Measurements from ENCODE around the gene TUBB6. TPM values are rescaled to one million over a fixed set of nuclear protein-coding genes. Genes with fewer than 3 reads are reported as not detected.

Gene TUBB6
- total RNA-seq, 1 donor from 2014 or later: 301 TPM

GRCh38 chr18:12325726-12326245 lies 17.7 kb downstream of the TUBB6 start:
- TF ChIP-seq, protein P1, sequence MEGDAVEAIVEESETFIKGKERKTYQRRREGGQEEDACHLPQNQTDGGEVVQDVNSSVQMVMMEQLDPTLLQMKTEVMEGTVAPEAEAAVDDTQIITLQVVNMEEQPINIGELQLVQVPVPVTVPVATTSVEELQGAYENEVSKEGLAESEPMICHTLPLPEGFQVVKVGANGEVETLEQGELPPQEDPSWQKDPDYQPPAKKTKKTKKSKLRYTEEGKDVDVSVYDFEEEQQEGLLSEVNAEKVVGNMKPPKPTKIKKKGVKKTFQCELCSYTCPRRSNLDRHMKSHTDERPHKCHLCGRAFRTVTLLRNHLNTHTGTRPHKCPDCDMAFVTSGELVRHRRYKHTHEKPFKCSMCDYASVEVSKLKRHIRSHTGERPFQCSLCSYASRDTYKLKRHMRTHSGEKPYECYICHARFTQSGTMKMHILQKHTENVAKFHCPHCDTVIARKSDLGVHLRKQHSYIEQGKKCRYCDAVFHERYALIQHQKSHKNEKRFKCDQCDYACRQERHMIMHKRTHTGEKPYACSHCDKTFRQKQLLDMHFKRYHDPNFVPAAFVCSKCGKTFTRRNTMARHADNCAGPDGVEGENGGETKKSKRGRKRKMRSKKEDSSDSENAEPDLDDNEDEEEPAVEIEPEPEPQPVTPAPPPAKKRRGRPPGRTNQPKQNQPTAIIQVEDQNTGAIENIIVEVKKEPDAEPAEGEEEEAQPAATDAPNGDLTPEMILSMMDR (IDR thresholded peaks at IDR 0.05; ENCODE audit: unreplicated experiment): no peak
- DNase-seq (ENCODE audit: low spot score): no peak
- Mint-ChIP-seq H3K36me3 (ENCODE audit: low read depth, unreplicated experiment) (peaks cover 36% of the 10 kb centered on the region), H3K27me3 (ENCODE audit: unreplicated experiment) (peaks cover 7% of the 10 kb centered on the region), H3K9me3 (ENCODE audit: unreplicated experiment) (no peaks in the 10 kb centered on the region), H3K27ac (ENCODE audit: unreplicated experiment) (no peak overlapping the region), H3K4me1 (ENCODE audit: unreplicated experiment) (peaks cover 17% of the 10 kb centered on the region), H3K4me3 (ENCODE audit: unreplicated experiment) (peak overlapping the region; percentile 4)

- TF ChIP-seq, protein P1 (IDR thresholded peaks at IDR 0.05; ENCODE audit: unreplicated experiment): no peak
- Mint-ChIP-seq H3K27ac (ENCODE audit: unreplicated experiment) (peak overlapping the region; percentile 74), H3K9me3 (ENCODE audit: unreplicated experiment) (no peaks in the 10 kb centered on the region), H3K36me3 (ENCODE audit: low read depth, unreplicated experiment) (peaks cover 29% of the 10 kb centered on the region), H3K4me1 (ENCODE audit: unreplicated experiment) (peaks cover 10% of the 10 kb centered on the region), H3K4me3 (ENCODE audit: unreplicated experiment) (peak overlapping the region; percentile 37), H3K27me3 (ENCODE audit: unreplicated experiment) (peaks cover 7% of the 10 kb centered on the region)
- DNase-seq (ENCODE audit: low spot score): no peak
These were observed 18.8 kb downstream of the TUBB6 start for GRCh38 chr18:12326711-12327460.

DNA sequence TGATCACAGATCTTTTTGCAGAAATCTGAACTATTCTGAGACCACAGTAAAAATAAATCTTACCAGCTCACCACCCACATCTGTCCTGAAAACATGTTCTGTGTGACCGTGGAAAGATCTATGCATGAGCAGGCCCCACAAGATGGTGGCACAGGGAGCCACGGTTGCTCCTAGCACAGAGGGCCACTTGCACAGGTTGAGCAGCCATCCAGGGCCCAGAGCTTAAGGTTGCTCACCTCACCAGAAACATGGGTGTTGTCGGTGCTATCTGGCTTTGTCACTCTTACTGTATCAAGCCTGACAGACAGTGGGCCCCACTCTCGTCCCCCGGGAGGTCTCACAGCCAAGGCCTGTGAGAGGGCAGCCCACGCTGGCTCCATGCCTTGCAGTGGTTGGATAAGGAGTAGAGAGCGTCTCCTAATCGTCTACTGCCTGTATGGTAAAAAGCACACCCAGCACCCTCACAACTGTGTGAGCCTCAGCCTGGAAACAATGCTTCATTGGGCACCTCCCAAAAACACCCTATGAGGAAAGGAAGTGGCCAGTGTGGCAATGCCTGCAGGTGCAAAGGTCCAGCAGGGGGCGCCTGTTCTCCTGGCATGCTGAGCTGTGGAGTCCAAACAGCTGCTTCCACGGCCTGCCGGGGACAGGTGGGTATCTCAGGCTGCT lies 19.6 kb downstream of the TUBB6 start:
- Mint-ChIP-seq H3K36me3 (ENCODE audit: low read depth, unreplicated experiment) (peaks cover 29% of the 10 kb centered on the region), H3K9me3 (ENCODE audit: unreplicated experiment) (no peaks in the 10 kb centered on the region), H3K27ac (ENCODE audit: unreplicated experiment) (peak overlapping the region; percentile 74), H3K27me3 (ENCODE audit: unreplicated experiment) (peaks cover 7% of the 10 kb centered on the region), H3K4me1 (ENCODE audit: unreplicated experiment) (peaks cover 10% of the 10 kb centered on the region), H3K4me3 (ENCODE audit: unreplicated experiment) (peak overlapping the region; percentile 37)
- peak; percentile 93 for DNase-seq (ENCODE audit: low spot score)
- TF ChIP-seq, protein P1 (IDR thresholded peaks at IDR 0.05; ENCODE audit: unreplicated experiment): peak; percentile 90

- Mint-ChIP-seq H3K4me3 (ENCODE audit: unreplicated experiment) (no peak overlapping the region), H3K9me3 (ENCODE audit: unreplicated experiment) (no peaks in the 10 kb centered on the region), H3K27ac (ENCODE audit: unreplicated experiment) (peak overlapping the region; percentile 36), H3K4me1 (ENCODE audit: unreplicated experiment) (peaks cover 10% of the 10 kb centered on the region), H3K36me3 (ENCODE audit: low read depth, unreplicated experiment) (peaks cover 25% of the 10 kb centered on the region), H3K27me3 (ENCODE audit: unreplicated experiment) (peaks cover 9% of the 10 kb centered on the region)
- DNase-seq (ENCODE audit: low spot score): no peak
- TF ChIP-seq, protein P1 (IDR thresholded peaks at IDR 0.05; ENCODE audit: unreplicated experiment): peak; percentile 45
These were observed 20.3 kb downstream of the TUBB6 start for GRCh38 chr18:12328179-12328823.

All from endothelial cell (in vitro differentiated cells).